ENCODE measurements around the gene FAM240A.

DNA sequence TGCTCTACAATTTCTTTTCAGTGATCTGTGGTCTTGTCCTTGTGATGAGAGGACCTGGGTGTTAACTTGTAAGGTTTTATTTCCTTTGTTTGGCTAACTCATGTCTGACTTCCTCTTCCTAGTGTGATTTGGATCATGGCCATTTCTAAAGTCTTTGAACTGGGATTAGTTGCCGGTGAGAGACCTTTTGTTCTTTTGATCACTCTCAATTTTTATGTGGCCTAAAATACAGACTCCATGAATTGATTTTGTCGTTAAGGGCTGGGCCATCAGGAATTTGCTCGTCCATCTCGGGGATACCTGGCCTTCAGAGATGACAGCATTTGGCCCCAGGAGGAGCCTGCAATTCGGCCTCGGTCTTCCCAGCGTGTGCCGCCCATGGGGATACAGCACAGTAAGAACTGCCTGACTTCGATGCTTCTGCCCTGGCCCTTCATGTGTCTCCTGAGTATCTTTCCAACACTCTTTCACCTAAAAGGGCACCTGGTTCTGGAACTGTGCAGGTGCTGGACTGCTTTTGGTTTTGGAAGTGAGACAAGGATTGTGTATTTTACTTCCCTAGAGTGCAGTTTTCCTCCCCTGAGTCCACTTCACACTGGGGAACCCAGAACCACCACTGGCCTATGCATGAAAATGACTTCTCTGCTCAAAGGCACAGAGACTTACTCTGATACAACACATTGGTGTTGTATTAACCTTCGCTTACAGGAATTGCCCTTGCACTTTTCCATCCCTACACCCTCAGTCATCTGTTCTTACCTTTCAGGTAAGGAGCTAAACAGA is 33.2 kb upstream of the FAM240A start:
- TF ChIP-seq, protein P1, sequence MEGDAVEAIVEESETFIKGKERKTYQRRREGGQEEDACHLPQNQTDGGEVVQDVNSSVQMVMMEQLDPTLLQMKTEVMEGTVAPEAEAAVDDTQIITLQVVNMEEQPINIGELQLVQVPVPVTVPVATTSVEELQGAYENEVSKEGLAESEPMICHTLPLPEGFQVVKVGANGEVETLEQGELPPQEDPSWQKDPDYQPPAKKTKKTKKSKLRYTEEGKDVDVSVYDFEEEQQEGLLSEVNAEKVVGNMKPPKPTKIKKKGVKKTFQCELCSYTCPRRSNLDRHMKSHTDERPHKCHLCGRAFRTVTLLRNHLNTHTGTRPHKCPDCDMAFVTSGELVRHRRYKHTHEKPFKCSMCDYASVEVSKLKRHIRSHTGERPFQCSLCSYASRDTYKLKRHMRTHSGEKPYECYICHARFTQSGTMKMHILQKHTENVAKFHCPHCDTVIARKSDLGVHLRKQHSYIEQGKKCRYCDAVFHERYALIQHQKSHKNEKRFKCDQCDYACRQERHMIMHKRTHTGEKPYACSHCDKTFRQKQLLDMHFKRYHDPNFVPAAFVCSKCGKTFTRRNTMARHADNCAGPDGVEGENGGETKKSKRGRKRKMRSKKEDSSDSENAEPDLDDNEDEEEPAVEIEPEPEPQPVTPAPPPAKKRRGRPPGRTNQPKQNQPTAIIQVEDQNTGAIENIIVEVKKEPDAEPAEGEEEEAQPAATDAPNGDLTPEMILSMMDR (IDR thresholded peaks at IDR 0.05; ENCODE audit: low read depth, low read length, poor library complexity, severe bottlenecking) = no peak
- no peak for TF ChIP-seq EZH2phosphoT487 (IDR thresholded peaks at IDR 0.05; ENCODE audit: borderline replicate concordance, low read length)

Measured in DOHH2 (cell line).